Mesendoderm (in vitro differentiated cells): ENCODE measurements around the gene NR0B2.
"Not testable (repeated sequence)": the region's sequence is repeated elsewhere in the genome, so short reads cannot be mapped to it uniquely, and the experiment has no call there.

ENCODE experiments used
- DNase-seq: peaks from one replicate; pipeline ENCODE4 v3.0.0; 2013
- H2AK5ac ChIP-seq: 2 replicates; pipeline ENCODE4 v1.6.1; 2013; ENCODE audit warnings: low read length, inconsistent platforms
- H2BK120ac ChIP-seq: 2 replicates; pipeline ENCODE4 v1.6.1; 2013; ENCODE audit warnings: low read depth, mild to moderate bottlenecking, low read length, moderate library complexity, mixed read lengths
- H2BK15ac ChIP-seq: replicated peaks from 2 replicates; pipeline ENCODE4 v1.6.1; 2013; ENCODE audit warnings: low read depth, mild to moderate bottlenecking, moderate library complexity
- H2BK5ac ChIP-seq: 2 replicates; pipeline ENCODE4 v1.6.1; 2013; ENCODE audit warnings: low read length, inconsistent platforms
- H3K18ac ChIP-seq: 2 replicates; pipeline ENCODE4 v1.6.1; 2013; ENCODE audit warnings: mild to moderate bottlenecking, low read length, mixed read lengths
- H3K23ac ChIP-seq: one replicate; pipeline ENCODE4 v1.6.1; 2013; ENCODE audit warnings: low read length
- H3K27ac ChIP-seq: 2 replicates; pipeline ENCODE4 v1.5.1; 2013; ENCODE audit warnings: low read depth, mild to moderate bottlenecking, inconsistent platforms, low read length, moderate library complexity
- H3K27me3 ChIP-seq: 2 replicates; pipeline ENCODE4 v1.6.1; 2013; ENCODE audit warnings: low read length, control low read depth, mild to moderate bottlenecking, inconsistent platforms; ENCODE audit not compliant: insufficient read depth, poor library complexity
- H3K36me3 ChIP-seq: 2 replicates; pipeline ENCODE4 v1.6.1; 2013; ENCODE audit warnings: low read length, inconsistent platforms; ENCODE audit not compliant: control insufficient read depth, insufficient read depth
- H3K4ac ChIP-seq: one replicate; pipeline ENCODE4 v1.6.1; 2013; ENCODE audit warnings: low read depth, mild to moderate bottlenecking, low read length, moderate library complexity
- H3K4me1 ChIP-seq: 2 replicates; pipeline ENCODE4 v1.6.1; 2013; ENCODE audit warnings: low read depth, low read length, inconsistent platforms; ENCODE audit not compliant: control insufficient read depth
- H3K4me2 ChIP-seq: 2 replicates; pipeline ENCODE4 v1.6.1; 2013; ENCODE audit warnings: low read length
- H3K4me3 ChIP-seq: 2 replicates; pipeline ENCODE4 v1.5.1; 2013; ENCODE audit warnings: mild to moderate bottlenecking, low read length
- H3K56ac ChIP-seq: one replicate; pipeline ENCODE4 v1.6.1; 2013; ENCODE audit warnings: low read length
- H3K79me1 ChIP-seq: 2 replicates; pipeline ENCODE4 v1.6.1; 2013; ENCODE audit warnings: low read length, inconsistent platforms
- H3K79me2 ChIP-seq: 2 replicates; pipeline ENCODE4 v1.6.1; 2013; ENCODE audit warnings: mild to moderate bottlenecking, low read length; ENCODE audit not compliant: control insufficient read depth, insufficient read depth
- H3K9ac ChIP-seq: 2 replicates; pipeline ENCODE4 v1.6.1; 2013; ENCODE audit warnings: low read length, inconsistent platforms
- H4K5ac ChIP-seq: one replicate; pipeline ENCODE4 v1.6.1; 2013; ENCODE audit warnings: low read length
- H4K8ac ChIP-seq: one replicate; pipeline ENCODE4 v1.6.1; 2013; ENCODE audit warnings: low read depth, mild to moderate bottlenecking, control low read depth, low read length, moderate library complexity
- WGBS: extraction: QIAGEN DNeasy Blood & Tissue Kit; methylation state at CpG from one replicate; pipeline ENCODE4 v1.1.7; 2013; ENCODE audit warnings: low lambda C conversion rate, missing lambda C conversion rate; ENCODE audit not compliant: insufficient coverage; ENCODE audit errors: extremely low coverage; 5-methylcytosine and 5-hydroxymethylcytosine counted together

NR0B2 gene

GRCh38 chr1:26882696-26883463, 30.9 kb downstream of the NR0B2 start:
- DNase-seq, result no peak

GRCh38 chr1:26881611-26882010, 32.2 kb downstream of the NR0B2 start:
- H4K8ac ChIP-seq, H2AK5ac ChIP-seq, H2BK120ac ChIP-seq, H3K23ac ChIP-seq, H3K4me2 ChIP-seq, H3K4me1 ChIP-seq, H3K9ac ChIP-seq, H3K79me2 ChIP-seq, H3K4me3 ChIP-seq, H2BK5ac ChIP-seq, H3K27ac ChIP-seq, DNase-seq, H3K4ac ChIP-seq, H3K27me3 ChIP-seq, H3K79me1 ChIP-seq, H3K56ac ChIP-seq, H3K18ac ChIP-seq, H4K5ac ChIP-seq, H2BK15ac ChIP-seq: not testable (repeated sequence)
- peaks cover 21% of the 10 kb centered on the region for H3K36me3 ChIP-seq
- WGBS, result no CpG with 5 or more reads among the region's 6 CpGs

More at GRCh38 chr1:26882696-26883463, 30.9 kb downstream of the NR0B2 start:
- Histone ChIP-seq H2BK15ac (no peak overlapping the region), H3K4me2 (no peak overlapping the region), H3K56ac (no peak overlapping the region), H4K5ac (no peak overlapping the region), H3K79me2 (no peaks in the 10 kb centered on the region), H3K79me1 (no peaks in the 10 kb centered on the region), H3K36me3 (peaks cover 21% of the 10 kb centered on the region), H3K18ac (no peak overlapping the region), H3K23ac (no peak overlapping the region), H3K4me3 (no peak overlapping the region), H3K27ac (no peak overlapping the region), H3K4ac (no peak overlapping the region), H3K9ac (no peak overlapping the region), H2AK5ac (no peak overlapping the region), H3K27me3 (no peaks in the 10 kb centered on the region), H3K4me1 (no peaks in the 10 kb centered on the region), H2BK120ac (no peak overlapping the region), H2BK5ac (no peak overlapping the region), H4K8ac (no peak overlapping the region)
- 100% methylated on average over 1 of the region's 5 CpGs for WGBS

- Histone ChIP-seq H3K27me3 (no peaks in the 10 kb centered on the region), H2AK5ac (no peak overlapping the region), H3K79me1 (no peaks in the 10 kb centered on the region), H3K36me3 (peaks cover 18% of the 10 kb centered on the region), H3K9ac (no peak overlapping the region), H4K8ac (no peak overlapping the region), H3K56ac (no peak overlapping the region), H3K27ac (no peak overlapping the region), H3K79me2 (no peaks in the 10 kb centered on the region), H3K4me3 (no peak overlapping the region), H3K4me1 (no peaks in the 10 kb centered on the region), H3K4ac (no peak overlapping the region), H2BK15ac (no peak overlapping the region), H3K18ac (no peak overlapping the region), H2BK5ac (no peak overlapping the region), H3K23ac (no peak overlapping the region), H4K5ac (no peak overlapping the region), H3K4me2 (no peak overlapping the region), H2BK120ac (no peak overlapping the region)
- DNase-seq, result no peak
- WGBS, result no CpG with 5 or more reads among the region's 4 CpGs
Measured at GRCh38 chr1:26879793-26880192, 34.0 kb downstream of the NR0B2 start.

GRCh38 chr1:26877326-26877725, 36.4 kb downstream of the NR0B2 start:
- no peak for DNase-seq
- no peaks in the 10 kb centered on the region for H3K79me1 ChIP-seq
- H3K56ac ChIP-seq, result no peak overlapping the region
- no peak overlapping the region for H3K4me2 ChIP-seq
- no peaks in the 10 kb centered on the region for H3K79me2 ChIP-seq
- no peak overlapping the region for H3K23ac ChIP-seq
- H3K27me3 ChIP-seq, result no peaks in the 10 kb centered on the region
- H2BK5ac ChIP-seq, result no peak overlapping the region
- no peak overlapping the region for H3K9ac ChIP-seq
- H2BK15ac ChIP-seq, result no peak overlapping the region
- WGBS, result no CpG with 5 or more reads among the region's 2 CpGs
- no peak overlapping the region for H3K4me3 ChIP-seq
- no peak overlapping the region for H2BK120ac ChIP-seq
- H3K4ac ChIP-seq, result no peak overlapping the region
- H3K18ac ChIP-seq, result no peak overlapping the region
- H2AK5ac ChIP-seq, result no peak overlapping the region
- H3K36me3 ChIP-seq, result peaks cover 6% of the 10 kb centered on the region
- no peaks in the 10 kb centered on the region for H3K4me1 ChIP-seq
- H4K5ac ChIP-seq, result no peak overlapping the region
- no peak overlapping the region for H4K8ac ChIP-seq
- no peak overlapping the region for H3K27ac ChIP-seq

GRCh38 chr1:26874896-26875295, 38.9 kb downstream of the NR0B2 start:
- Histone ChIP-seq H2BK15ac (no peak overlapping the region), H3K79me1 (no peaks in the 10 kb centered on the region), H3K36me3 (peaks cover 2% of the 10 kb centered on the region), H3K27me3 (no peaks in the 10 kb centered on the region), H3K4me3 (no peak overlapping the region), H3K56ac (no peak overlapping the region), H2AK5ac (no peak overlapping the region), H3K4ac (no peak overlapping the region), H3K4me1 (no peaks in the 10 kb centered on the region), H2BK5ac (no peak overlapping the region), H3K9ac (no peak overlapping the region), H3K18ac (no peak overlapping the region), H3K79me2 (no peaks in the 10 kb centered on the region), H3K4me2 (no peak overlapping the region), H4K5ac (no peak overlapping the region), H3K27ac (peak overlapping the region; percentile 13), H3K23ac (no peak overlapping the region), H2BK120ac (no peak overlapping the region), H4K8ac (no peak overlapping the region)
- peak; percentile 58 for DNase-seq
- WGBS, result no CpG with 5 or more reads among the region's 4 CpGs

- not testable (repeated sequence) for H3K23ac ChIP-seq, H3K79me2 ChIP-seq, H2BK120ac ChIP-seq, DNase-seq, H3K4ac ChIP-seq, H3K27me3 ChIP-seq, H4K8ac ChIP-seq, H2AK5ac ChIP-seq, H3K27ac ChIP-seq, H3K4me3 ChIP-seq, H3K56ac ChIP-seq, H2BK5ac ChIP-seq, H3K79me1 ChIP-seq, H3K36me3 ChIP-seq, H4K5ac ChIP-seq, H3K4me2 ChIP-seq, H3K4me1 ChIP-seq, H2BK15ac ChIP-seq, H3K18ac ChIP-seq, H3K9ac ChIP-seq
- no CpG with 5 or more reads among the region's 2 CpGs for WGBS
Measured at GRCh38 chr1:26873097-26873496, 40.7 kb downstream of the NR0B2 start.
